ENCODE results near the gene SUGCT. TPM values are rescaled to one million over a fixed set of nuclear protein-coding genes. Genes with fewer than 3 reads are reported as not detected.

Gene SUGCT
- total RNA-seq, 2 experiments from 2014 or later, result 0.95 to 1.2 TPM

- no peaks in the 10 kb centered on the region for H3K9me3 Mint-ChIP-seq
- H3K9me3 ChIP-seq (ENCODE audit: control insufficient read depth in 1 of 2, insufficient read depth in 1 of 2, low read length in 2 of 2), result peaks cover 4% of the 10 kb centered on the region in 2 experiments
- ATAC-seq (ENCODE audit: poor library complexity), result no peak
- H3K27me3 ChIP-seq (ENCODE audit: control insufficient read depth in 1 of 2, insufficient read depth in 2 of 2, low read length in 2 of 2), result no peaks in the 10 kb centered on the region
- H3K4me3 Mint-ChIP-seq, result no peak overlapping the region
- DNase-seq, result no peak
- no peaks in the 10 kb centered on the region for H3K4me1 ChIP-seq (ENCODE audit: insufficient read depth, low read length)
- no peaks in the 10 kb centered on the region for H3K36me3 Mint-ChIP-seq (ENCODE audit: low read depth)
- ChIA-PET POLR2A (no interaction called here), CTCF (no interaction called here)
- no peaks in the 10 kb centered on the region for H3K4me1 Mint-ChIP-seq (ENCODE audit: low read depth)
- H3K4me3 ChIP-seq (ENCODE audit: low read length), result no peak overlapping the region
- TF ChIP-seq CTCF (IDR thresholded peaks at IDR 0.05), result no peak
- H3K27ac ChIP-seq (ENCODE audit: low read depth in 1 of 2, low read length in 2 of 2), result no peak overlapping the region
- intact Hi-C loops (cut with DNase I, micrococcal nuclease), result no loop called here
- no peak overlapping the region for H3K27ac Mint-ChIP-seq
- no peaks in the 10 kb centered on the region for H3K36me3 ChIP-seq (ENCODE audit: insufficient read depth, low read length)
- H3K27me3 Mint-ChIP-seq, result no peaks in the 10 kb centered on the region
Observed at GRCh38 chr7:40380111-40380510, 245.3 kb downstream of the SUGCT start.

- DNase-seq (no peak), ATAC-seq (ENCODE audit: poor library complexity) (no peak)
Observed at GRCh38 chr7:40382145-40382544, 247.3 kb downstream of the SUGCT start.

GRCh38 chr7:40393660-40394059, 258.9 kb downstream of the SUGCT start:
- DNase-seq (no peak), ATAC-seq (ENCODE audit: poor library complexity) (no peak)
- H3K27ac Mint-ChIP-seq, result no peak overlapping the region
- H3K36me3 Mint-ChIP-seq (ENCODE audit: low read depth), result no peaks in the 10 kb centered on the region
- H3K27me3 Mint-ChIP-seq, result no peaks in the 10 kb centered on the region
- no peaks in the 10 kb centered on the region for H3K9me3 ChIP-seq (ENCODE audit: control insufficient read depth in 1 of 2, insufficient read depth in 1 of 2, low read length in 2 of 2)
- TF ChIP-seq CTCF (IDR thresholded peaks at IDR 0.05), result no peak
- H3K27ac ChIP-seq (ENCODE audit: low read depth in 1 of 2, low read length in 2 of 2), result no peak overlapping the region
- ChIA-PET POLR2A (no interaction called here), CTCF (no interaction called here)
- H3K4me3 ChIP-seq (ENCODE audit: low read length), result no peak overlapping the region
- no peak overlapping the region for H3K4me3 Mint-ChIP-seq
- H3K9me3 Mint-ChIP-seq, result no peaks in the 10 kb centered on the region
- no peaks in the 10 kb centered on the region for H3K36me3 ChIP-seq (ENCODE audit: insufficient read depth, low read length)
- no peaks in the 10 kb centered on the region for H3K4me1 ChIP-seq (ENCODE audit: insufficient read depth, low read length)
- intact Hi-C loops (cut with DNase I, micrococcal nuclease), result no loop called here
- no peaks in the 10 kb centered on the region for H3K4me1 Mint-ChIP-seq (ENCODE audit: low read depth)
- no peaks in the 10 kb centered on the region for H3K27me3 ChIP-seq (ENCODE audit: control insufficient read depth in 1 of 2, insufficient read depth in 2 of 2, low read length in 2 of 2)

More at GRCh38 chr7:40382145-40382544, 247.3 kb downstream of the SUGCT start:
- H3K27me3 Mint-ChIP-seq, result no peaks in the 10 kb centered on the region
- no peaks in the 10 kb centered on the region for H3K27me3 ChIP-seq (ENCODE audit: control insufficient read depth in 1 of 2, insufficient read depth in 2 of 2, low read length in 2 of 2)
- intact Hi-C loops (cut with DNase I, micrococcal nuclease), result no loop called here
- TF ChIP-seq CTCF (IDR thresholded peaks at IDR 0.05), result no peak
- no peak overlapping the region for H3K4me3 ChIP-seq (ENCODE audit: low read length)
- peaks cover 4% of the 10 kb centered on the region in 2 experiments for H3K9me3 ChIP-seq (ENCODE audit: control insufficient read depth in 1 of 2, insufficient read depth in 1 of 2, low read length in 2 of 2)
- no peak overlapping the region for H3K4me3 Mint-ChIP-seq
- no peak overlapping the region for H3K27ac Mint-ChIP-seq
- ChIA-PET CTCF (no interaction called here), POLR2A (no interaction called here)
- no peaks in the 10 kb centered on the region for H3K36me3 Mint-ChIP-seq (ENCODE audit: low read depth)
- H3K27ac ChIP-seq (ENCODE audit: low read depth in 1 of 2, low read length in 2 of 2), result no peak overlapping the region
- no peaks in the 10 kb centered on the region for H3K9me3 Mint-ChIP-seq
- H3K4me1 ChIP-seq (ENCODE audit: insufficient read depth, low read length), result no peaks in the 10 kb centered on the region
- no peaks in the 10 kb centered on the region for H3K36me3 ChIP-seq (ENCODE audit: insufficient read depth, low read length)
- no peaks in the 10 kb centered on the region for H3K4me1 Mint-ChIP-seq (ENCODE audit: low read depth)
